Neural cell (in vitro differentiated cells): ENCODE results near the gene SMARCD1. TPM values are rescaled to one million over a fixed set of nuclear protein-coding genes. Genes with fewer than 3 reads are reported as not detected.

ENCODE experiments used
- H2AFZ ChIP-seq: fragments of 200-600, 300-800 bp; sonication (generic), shearing (Covaris generic); 2 replicates; pipeline ENCODE4 v1.6.0; 2014; ENCODE audit warnings: low read depth, mild to moderate bottlenecking, antibody characterized with exemption, low read length, moderate library complexity
- H3F3A ChIP-seq: fragments of 200-600 bp; shearing (Covaris generic); 2 replicates; pipeline ENCODE4 v1.6.1; 2016; ENCODE audit warnings: mild to moderate bottlenecking, moderate library complexity, mixed read lengths, antibody characterized with exemption, low read length; ENCODE audit not compliant: insufficient read depth, poor library complexity, severe bottlenecking
- H3K27ac ChIP-seq: fragments of 200-600, 300-800 bp; sonication (generic), shearing (Covaris generic); 2 replicates; pipeline ENCODE4 v1.5.1; 2014; ENCODE audit warnings: mild to moderate bottlenecking, low read length, moderate library complexity
- H3K27me3 ChIP-seq: fragments of 300-800, 200-600 bp; sonication (generic), shearing (Covaris generic); 2 replicates; pipeline ENCODE4 v1.6.0; 2014; ENCODE audit warnings: mild to moderate bottlenecking, low read depth, low read length, moderate library complexity; ENCODE audit not compliant: insufficient read depth
- H3K36me3 ChIP-seq: fragments of 300-800, 200-600 bp; sonication (generic), shearing (Covaris generic); 2 replicates; pipeline ENCODE4 v1.5.1; 2014; ENCODE audit warnings: mild to moderate bottlenecking, antibody characterized with exemption, low read length, moderate library complexity; ENCODE audit not compliant: insufficient read depth
- H3K4me2 ChIP-seq: fragments of 300-800, 200-600 bp; sonication (generic), shearing (Covaris generic); 2 replicates; pipeline ENCODE4 v1.6.0; 2014; ENCODE audit warnings: mild to moderate bottlenecking, low read length
- H3K4me3 ChIP-seq: fragments of 300-800, 200-600 bp; sonication (generic), shearing (Covaris generic); 2 replicates; pipeline ENCODE4 v1.5.1; 2014; ENCODE audit warnings: mild to moderate bottlenecking, low read length, moderate library complexity
- H3K79me2 ChIP-seq: fragments of 200-600 bp; shearing (Covaris generic); replicated peaks from 2 replicates; pipeline ENCODE4 v1.6.0; 2014; ENCODE audit warnings: mild to moderate bottlenecking, low read length, moderate library complexity; ENCODE audit not compliant: insufficient read depth
- H3K9ac ChIP-seq: fragments of 300-800, 200-600 bp; sonication (generic), shearing (Covaris generic); 2 replicates; pipeline ENCODE4 v1.6.1; 2016; ENCODE audit warnings: mild to moderate bottlenecking, low read length, mixed read lengths
- H3K9me2 ChIP-seq: fragments of 200-600 bp; shearing (Covaris generic); 2 replicates; pipeline ENCODE4 v1.6.1; 2016; ENCODE audit warnings: mild to moderate bottlenecking, low read length, mixed read lengths; ENCODE audit not compliant: insufficient read depth
- H3K9me3 ChIP-seq: fragments of 200-600, 300-800 bp; sonication (generic), shearing (Covaris generic); 2 replicates; pipeline ENCODE4 v1.6.1; 2016; ENCODE audit warnings: mild to moderate bottlenecking, mixed run types, low read length, moderate library complexity, mixed read lengths
- H4K20me1 ChIP-seq: fragments of 200-600 bp; shearing (Covaris generic); 2 replicates; pipeline ENCODE4 v1.6.1; 2016; ENCODE audit warnings: mild to moderate bottlenecking, mixed run types; ENCODE audit not compliant: insufficient read depth
- CTCF ChIP-seq: fragments of 450-650 bp; IDR thresholded peaks from 2 replicates; pipeline ENCODE4 v1.5.1; 2014; ENCODE audit warnings: antibody characterized with exemption, mild to moderate bottlenecking, moderate library complexity; ENCODE audit not compliant: poor library complexity, severe bottlenecking
- EP300 ChIP-seq: fragments of 450-650 bp; conservative IDR thresholded peaks from 2 replicates; pipeline ENCODE4 v1.6.1; 2014; ENCODE audit warnings: antibody characterized with exemption, mild to moderate bottlenecking, moderate library complexity; ENCODE audit not compliant: poor library complexity, severe bottlenecking
- EZH2 ChIP-seq: fragments of 200-600, 300-800 bp; shearing (Covaris generic), sonication (generic); IDR thresholded peaks from 2 replicates; pipeline ENCODE4 v1.6.1; 2014; ENCODE audit warnings: antibody characterized with exemption, low read length, borderline replicate concordance, mild to moderate bottlenecking; ENCODE audit not compliant: insufficient read depth, poor library complexity, severe bottlenecking
- MXI1 ChIP-seq: fragments of 450-650 bp; conservative IDR thresholded peaks from 2 replicates; pipeline ENCODE4 v1.6.1; 2014; ENCODE audit warnings: antibody characterized with exemption, mild to moderate bottlenecking; ENCODE audit not compliant: poor library complexity, severe bottlenecking
- POLR2AphosphoS5 ChIP-seq: IDR thresholded peaks from 2 replicates; pipeline ENCODE4 v1.6.1; 2012
- RAD21 ChIP-seq: fragments of 450-650 bp; conservative IDR thresholded peaks from 2 replicates; pipeline ENCODE4 v1.6.1; 2014; ENCODE audit warnings: antibody characterized with exemption, mild to moderate bottlenecking, moderate library complexity
- REST ChIP-seq: IDR thresholded peaks from 2 replicates; pipeline ENCODE4 v1.6.1; 2012; ENCODE audit warnings: borderline replicate concordance
- SMC3 ChIP-seq: fragments of 450-650 bp; conservative IDR thresholded peaks from 2 replicates; pipeline ENCODE4 v1.6.1; 2014; ENCODE audit warnings: antibody characterized with exemption, mild to moderate bottlenecking, moderate library complexity; ENCODE audit not compliant: poor library complexity
- TAF1 ChIP-seq: IDR thresholded peaks from 2 replicates; pipeline ENCODE4 v1.6.1; 2012; ENCODE audit warnings: low read depth
- polyA plus RNA-seq: library from polyadenylated mRNA; depleted of rRNA; stranded (reverse); fragments of >200 nt; gene quantifications from 2 replicates; pipeline ENCODE4 v1.2.3, GENCODE V29; 2014

SMARCD1 gene
- polyA plus RNA-seq, 1 donor from 2014 or later: 90.9 TPM

GRCh38 chr12:50111693-50112455 lies 26.7 kb downstream of the SMARCD1 start, which contains the start of gene COX14:
Gene COX14, plus strand, starts transcription at chr12:50112236. Its CDS starts 7,808 bp downstream, at chr12:50120044.
- Histone ChIP-seq H3K4me3 (peak within 1 kb of the TSS; percentile 75), H3K9me3 (no peaks in the 10 kb centered on the region), H3K9me2 (no peaks in the 10 kb centered on the region), H2AFZ (peak within 1 kb of the TSS; percentile 96), H3K79me2 (peaks cover 4% of the 10 kb centered on the region), H3K27ac (peak within 1 kb of the TSS; percentile 92), H3K9ac (peak within 1 kb of the TSS; percentile 85), H3K36me3 (no peaks in the 10 kb centered on the region), H3K27me3 (no peaks in the 10 kb centered on the region), H3F3A (no peaks in the 10 kb centered on the region), H3K4me2 (peak within 1 kb of the TSS; percentile 59), H4K20me1 (no peaks in the 10 kb centered on the region)
- TF ChIP-seq EZH2: no peak
- TF ChIP-seq CTCF: peak; percentile 100
- TF ChIP-seq REST: peak; percentile 87
- peak; percentile 97 for TF ChIP-seq POLR2AphosphoS5
- TF ChIP-seq SMC3: peak; percentile 75
- TF ChIP-seq EP300: peak; percentile 49
- TF ChIP-seq RAD21: peak; percentile 59
- TF ChIP-seq MXI1: peak; percentile 94
- peak; percentile 86 for TF ChIP-seq TAF1

GRCh38 chr12:50112456-50113218 lies 27.5 kb downstream of the SMARCD1 start:
- Histone ChIP-seq H3K36me3 (no peaks in the 10 kb centered on the region), H3K27ac (peak overlapping the region; percentile 92), H2AFZ (peak overlapping the region; percentile 58), H3K27me3 (no peaks in the 10 kb centered on the region), H4K20me1 (no peaks in the 10 kb centered on the region), H3K4me2 (peak overlapping the region; percentile 59), H3K9ac (peak overlapping the region; percentile 85), H3K9me3 (no peaks in the 10 kb centered on the region), H3F3A (no peaks in the 10 kb centered on the region), H3K79me2 (peaks cover 4% of the 10 kb centered on the region), H3K4me3 (peak overlapping the region; percentile 75), H3K9me2 (no peaks in the 10 kb centered on the region)
- TF ChIP-seq POLR2AphosphoS5 (no peak), RAD21 (peak; percentile 33), SMC3 (peak; percentile 42)
